GM19468 (cell line): ENCODE measurements around the gene PREB.
"Not testable (repeated sequence)": the region's sequence is repeated elsewhere in the genome, so short reads cannot be mapped to it uniquely, and the experiment has no call there.

Experiments
- ATAC-seq: cut with Tn5 transposase; IDR thresholded peaks from one replicate; pipeline ENCODE4 v1.9.1; 2021; ENCODE audit warnings: mild to moderate bottlenecking, moderate library complexity, moderate number of reproducible peaks; ENCODE audit not compliant: unreplicated experiment; ENCODE audit errors: extremely low read depth

PREB gene

GRCh38 chr2:27133905-27134780 is at the start of gene PREB:
TSS of gene PREB (minus strand) at chr2:27134636. CDS start at chr2:27134421, 215 bp downstream.
- peak; percentile 64 for ATAC-seq

- no peak for ATAC-seq
Measured at GRCh38 chr2:27184115-27184514, 49.7 kb upstream of the PREB start.

- ATAC-seq, result no peak
Measured at GRCh38 chr2:27182346-27182745, 47.9 kb upstream of the PREB start.

GRCh38 chr2:27179344-27180000 is 45.0 kb upstream of the PREB start:
- ATAC-seq, result no peak

- ATAC-seq, result no peak
Measured at GRCh38 chr2:27178469-27178868, 44.0 kb upstream of the PREB start.

GRCh38 chr2:27177441-27178351 is 43.3 kb upstream of the PREB start:
- ATAC-seq, result no peak

- ATAC-seq, result not testable (repeated sequence)
Measured at GRCh38 chr2:27175781-27176180, 41.3 kb upstream of the PREB start.

- ATAC-seq, result no peak
Measured at GRCh38 chr2:27175330-27175729, 40.9 kb upstream of the PREB start.

GRCh38 chr2:27174638-27175037 is 40.2 kb upstream of the PREB start:
- ATAC-seq, result no peak

- ATAC-seq, result no peak
Measured at GRCh38 chr2:27171351-27171848, 37.0 kb upstream of the PREB start.

GRCh38 chr2:27170581-27171337 is 36.3 kb upstream of the PREB start:
- no peak for ATAC-seq

GRCh38 chr2:27164960-27165763 is 30.7 kb upstream of the PREB start:
- ATAC-seq, result no peak

- ATAC-seq, result no peak
Measured at GRCh38 chr2:27162151-27163121, 28.0 kb upstream of the PREB start.

GRCh38 chr2:27160191-27160590 is 25.8 kb upstream of the PREB start:
- ATAC-seq, result no peak

GRCh38 chr2:27159271-27159670 is 24.8 kb upstream of the PREB start:
- no peak for ATAC-seq

GRCh38 chr2:27158468-27158867 is 24.0 kb upstream of the PREB start:
- no peak for ATAC-seq

- no peak for ATAC-seq
Measured at GRCh38 chr2:27155069-27155520, 20.7 kb upstream of the PREB start.

GRCh38 chr2:27154488-27154887 is 20.1 kb upstream of the PREB start:
- ATAC-seq, result no peak
